CD4-positive, alpha-beta T cell (primary cell): ENCODE measurements around the gene ESF1. TPM values are rescaled to one million over a fixed set of nuclear protein-coding genes. Genes with fewer than 3 reads are reported as not detected.

ENCODE experiments used
- ATAC-seq: fragments of 200-7000 bp; cut with Tn5 transposase; one replicate; pipeline ENCODE4 v1.10.0; 2022; ENCODE audit warnings: mild to moderate bottlenecking; ENCODE audit not compliant: poor library complexity
- CTCF ChIA-PET: fragments of 350-600 bp; sonication (Branson Sonifier 250); formaldehyde crosslinking; loops from one replicate; lab custom pipeline; 2021; ENCODE audit warnings: antibody characterized with exemption, inconsistent platforms; lab: Charles Lee
- POLR2A ChIA-PET: fragments of 350-600 bp; sonication (Branson Sonifier 250); formaldehyde crosslinking; loops from one replicate; lab custom pipeline; 2021; ENCODE audit warnings: antibody characterized with exemption, inconsistent platforms; lab: Charles Lee
- DNase-seq, 14 experiments: peaks; one replicate each; pipeline ENCODE4 v3.0.0-alpha.2; 2013 to 2020; ENCODE audit warnings: mixed read lengths in 2 of 14
- H3K27ac ChIP-seq, 2 donors: one replicate each; pipeline versions ENCODE4 v1.5.1 to v1.7.0; 2013; ENCODE audit warnings: low read length in 2 of 2, low read depth in 1 of 2, mild to moderate bottlenecking in 1 of 2
- H3K27me3 ChIP-seq, 2 experiments: 1 replicate in 1 of 2; 2 replicates in 1 of 2; pipeline versions ENCODE4 v1.6.1 to v1.7.0; 2013; ENCODE audit warnings: low read length in 2 of 2, control low read depth in 1 of 2, mild to moderate bottlenecking in 1 of 2, moderate library complexity in 1 of 2; ENCODE audit not compliant: insufficient read depth in 2 of 2, control insufficient read depth in 1 of 2
- H3K36me3 ChIP-seq: one replicate; pipeline ENCODE4 v1.6.1; 2013; ENCODE audit warnings: low read length, control low read depth; ENCODE audit not compliant: insufficient read depth
- H3K4me1 ChIP-seq: one replicate; pipeline ENCODE4 v1.6.1; 2013; ENCODE audit warnings: low read length, control low read depth; ENCODE audit not compliant: insufficient read depth
- H3K4me3 ChIP-seq: one replicate; pipeline ENCODE4 v1.5.1; 2013; ENCODE audit warnings: mild to moderate bottlenecking, low read length, moderate library complexity
- H3K9me3 ChIP-seq, 2 experiments: 1 replicate in 1 of 2; 2 replicates in 1 of 2; pipeline versions ENCODE4 v1.6.1 to v1.7.0; 2013; ENCODE audit warnings: low read length in 2 of 2, mild to moderate bottlenecking in 2 of 2, control low read depth in 1 of 2, moderate library complexity in 1 of 2; ENCODE audit not compliant: control insufficient read depth in 1 of 2, insufficient read depth in 1 of 2
- H3K27ac Mint-ChIP-seq: one replicate; pipeline ENCODE4 v1.8.0; 2020; ENCODE audit warnings: mixed read lengths
- H3K27me3 Mint-ChIP-seq: one replicate; pipeline ENCODE4 v1.8.0; 2021; ENCODE audit warnings: mixed read lengths
- H3K36me3 Mint-ChIP-seq: one replicate; pipeline ENCODE4 v1.8.0; 2021; ENCODE audit warnings: low read depth, mixed read lengths
- H3K4me1 Mint-ChIP-seq: one replicate; pipeline ENCODE4 v1.8.0; 2021; ENCODE audit warnings: low read depth, mixed read lengths
- H3K4me3 Mint-ChIP-seq: one replicate; pipeline ENCODE4 v1.8.0; 2020; ENCODE audit warnings: mild to moderate bottlenecking, mixed read lengths
- H3K9me3 Mint-ChIP-seq: one replicate; pipeline ENCODE4 v1.8.0; 2020; ENCODE audit warnings: mixed read lengths
- CTCF ChIP-seq: fragments of 200-600 bp; IDR thresholded peaks from one replicate; pipeline ENCODE4 v1.8.0; 2022; ENCODE audit warnings: antibody characterized with exemption, mild to moderate bottlenecking
- intact Hi-C, 2 experiments: fragments of 100-400 bp; cut with DNase I in 1 of 2; cut with micrococcal nuclease in 1 of 2; formaldehyde crosslinking; loops; one replicate each; pipeline versions ENCODE4 v1.15.1 to v1.9.0; 2023 to 2025; cut with DNase I, micrococcal nuclease
- total RNA-seq, 174 experiments: library from RNA in 2 of 174; stranded (reverse) in 2 of 174; gene quantifications; one replicate each; pipeline ENCODE4 v1.2.3 and lab custom pipeline; 2021 to 2026

The ESF1 gene
- total RNA-seq, 2 experiments from 2014 or later, result 6.9 to 7.1 TPM

GRCh38 chr20:13755809-13756208 lies 28.9 kb downstream of the ESF1 start:
- no peak for ATAC-seq
- Histone ChIP-seq H3K27ac (no peak overlapping the region), H3K4me3 (no peak overlapping the region), H3K36me3 (peaks cover 47% of the 10 kb centered on the region), H3K27me3 (no peaks in the 10 kb centered on the region), H3K4me1 (no peaks in the 10 kb centered on the region), H3K9me3 (no peaks in the 10 kb centered on the region)
- CTCF ChIA-PET, result no interaction called here
- no peak for TF ChIP-seq CTCF
- intact Hi-C loops, result no loop called here
- Mint-ChIP-seq H3K9me3 (no peaks in the 10 kb centered on the region), H3K4me3 (no peak overlapping the region), H3K27ac (no peak overlapping the region), H3K4me1 (no peaks in the 10 kb centered on the region), H3K36me3 (peaks cover 52% of the 10 kb centered on the region), H3K27me3 (no peaks in the 10 kb centered on the region)
- no peak for DNase-seq
- POLR2A ChIA-PET, result no interaction called here

- ATAC-seq (no peak), DNase-seq (no peak)
- Mint-ChIP-seq H3K9me3 (no peaks in the 10 kb centered on the region), H3K27me3 (no peaks in the 10 kb centered on the region), H3K27ac (no peak overlapping the region), H3K4me1 (no peaks in the 10 kb centered on the region), H3K36me3 (peaks cover 43% of the 10 kb centered on the region), H3K4me3 (no peak overlapping the region)
- Histone ChIP-seq H3K4me1 (no peaks in the 10 kb centered on the region), H3K27ac (no peak overlapping the region), H3K9me3 (no peaks in the 10 kb centered on the region), H3K27me3 (no peaks in the 10 kb centered on the region), H3K4me3 (no peak overlapping the region), H3K36me3 (peaks cover 32% of the 10 kb centered on the region)
- TF ChIP-seq CTCF, result no peak
- intact Hi-C loops, result no loop called here
- POLR2A ChIA-PET, result no interaction called here
- CTCF ChIA-PET, result no interaction called here
These were observed 31.2 kb downstream of the ESF1 start for GRCh38 chr20:13753436-13754036.

GRCh38 chr20:13749811-13750210 lies 34.9 kb downstream of the ESF1 start:
- H3K9me3 ChIP-seq, result no peaks in the 10 kb centered on the region
- H3K4me1 Mint-ChIP-seq, result no peaks in the 10 kb centered on the region
- DNase-seq (no peak), ATAC-seq (no peak)
- H3K4me3 Mint-ChIP-seq, result no peak overlapping the region
- H3K36me3 Mint-ChIP-seq, result peaks cover 39% of the 10 kb centered on the region
- H3K4me3 ChIP-seq, result no peak overlapping the region
- H3K27me3 ChIP-seq, result no peaks in the 10 kb centered on the region
- no peak overlapping the region for H3K27ac Mint-ChIP-seq
- ChIA-PET POLR2A (no interaction called here), CTCF (no interaction called here)
- H3K9me3 Mint-ChIP-seq, result no peaks in the 10 kb centered on the region
- intact Hi-C loops, result no loop called here
- H3K36me3 ChIP-seq, result peaks cover 16% of the 10 kb centered on the region
- H3K27me3 Mint-ChIP-seq, result no peaks in the 10 kb centered on the region
- no peaks in the 10 kb centered on the region for H3K4me1 ChIP-seq
- no peak overlapping the region for H3K27ac ChIP-seq
- TF ChIP-seq CTCF, result no peak
